Stimulated activated CD8-positive, alpha-beta memory T cell treated with anti-CD3 and anti-CD28 coated beads, Interleukin-7, amount 100 ng/mL, for 4 hours (primary cell): ENCODE measurements around the gene EHMT2.

Source experiments
- DNase-seq, 2 donors: peaks; one replicate each; pipeline ENCODE4 v3.0.0-alpha.2; 2020; ENCODE audit warnings: low read depth in 2 of 2

EHMT2 gene

GRCh38 chr6:31889331-31889972 lies 8.0 kb downstream of the EHMT2 start:
- DNase-seq, result no peak

GRCh38 chr6:31888276-31889258 lies 8.9 kb downstream of the EHMT2 start:
- no peak for DNase-seq

- no peak for DNase-seq
These were observed 10.1 kb downstream of the EHMT2 start for GRCh38 chr6:31887173-31888007.

GRCh38 chr6:31886541-31886991 lies 10.9 kb downstream of the EHMT2 start:
- no peak for DNase-seq

- DNase-seq, result no peak
These were observed 12.9 kb downstream of the EHMT2 start for GRCh38 chr6:31884528-31885035.

GRCh38 chr6:31883676-31884075 lies 13.8 kb downstream of the EHMT2 start:
- no peak for DNase-seq

GRCh38 chr6:31882344-31882743 lies 15.2 kb downstream of the EHMT2 start:
- DNase-seq, result no peak

GRCh38 chr6:31881136-31881859 lies 16.2 kb downstream of the EHMT2 start:
- DNase-seq, result no peak

GRCh38 chr6:31880616-31881015 lies 16.9 kb downstream of the EHMT2 start:
- no peak for DNase-seq

- no peak for DNase-seq
These were observed 17.6 kb downstream of the EHMT2 start for GRCh38 chr6:31879901-31880300.

GRCh38 chr6:31879143-31879542 lies 18.4 kb downstream of the EHMT2 start:
- no peak for DNase-seq

GRCh38 chr6:31878726-31879125 lies 18.8 kb downstream of the EHMT2 start, which contains the start of gene SLC44A4:
TSS of gene SLC44A4 (minus strand) at chr6:31878997. CDS start at chr6:31878980, 17 bp downstream.
- no peak for DNase-seq

- no peak for DNase-seq
These were observed 19.3 kb downstream of the EHMT2 start for GRCh38 chr6:31878222-31878621.

- no peak for DNase-seq
These were observed 19.8 kb downstream of the EHMT2 start for GRCh38 chr6:31877651-31878161.

GRCh38 chr6:31877125-31877650 lies 20.3 kb downstream of the EHMT2 start:
- DNase-seq, result no peak

GRCh38 chr6:31876357-31876756 lies 21.1 kb downstream of the EHMT2 start:
- DNase-seq, result no peak

- no peak for DNase-seq
These were observed 21.6 kb downstream of the EHMT2 start for GRCh38 chr6:31875877-31876276.

GRCh38 chr6:31874836-31875572 lies 22.5 kb downstream of the EHMT2 start:
- DNase-seq, result no peak

- no peak for DNase-seq
These were observed 23.3 kb downstream of the EHMT2 start for GRCh38 chr6:31874084-31874670.
